ENCODE measurements around the gene PLPPR1.
"Not testable (repeated sequence)": the region's sequence is repeated elsewhere in the genome, so short reads cannot be mapped to it uniquely, and the experiment has no call there.

Gene PLPPR1

DNA sequence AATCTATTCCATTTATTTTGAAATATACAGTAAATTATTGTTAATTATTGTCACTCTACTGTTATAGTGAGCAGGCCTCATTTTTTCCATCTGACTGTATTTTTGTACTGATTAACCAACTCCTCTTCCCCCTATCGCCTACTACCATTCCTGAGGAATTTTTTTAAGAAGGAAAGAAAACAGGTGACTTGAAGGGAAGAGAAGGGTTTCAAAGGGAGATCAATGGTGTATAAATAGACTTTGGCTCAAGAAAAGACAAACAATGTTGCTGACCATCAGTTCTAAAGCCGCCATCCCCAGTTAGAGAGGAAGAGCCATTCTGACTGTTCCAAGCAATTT lies 286.6 kb downstream of the PLPPR1 start:
- TF ChIP-seq, protein P1, sequence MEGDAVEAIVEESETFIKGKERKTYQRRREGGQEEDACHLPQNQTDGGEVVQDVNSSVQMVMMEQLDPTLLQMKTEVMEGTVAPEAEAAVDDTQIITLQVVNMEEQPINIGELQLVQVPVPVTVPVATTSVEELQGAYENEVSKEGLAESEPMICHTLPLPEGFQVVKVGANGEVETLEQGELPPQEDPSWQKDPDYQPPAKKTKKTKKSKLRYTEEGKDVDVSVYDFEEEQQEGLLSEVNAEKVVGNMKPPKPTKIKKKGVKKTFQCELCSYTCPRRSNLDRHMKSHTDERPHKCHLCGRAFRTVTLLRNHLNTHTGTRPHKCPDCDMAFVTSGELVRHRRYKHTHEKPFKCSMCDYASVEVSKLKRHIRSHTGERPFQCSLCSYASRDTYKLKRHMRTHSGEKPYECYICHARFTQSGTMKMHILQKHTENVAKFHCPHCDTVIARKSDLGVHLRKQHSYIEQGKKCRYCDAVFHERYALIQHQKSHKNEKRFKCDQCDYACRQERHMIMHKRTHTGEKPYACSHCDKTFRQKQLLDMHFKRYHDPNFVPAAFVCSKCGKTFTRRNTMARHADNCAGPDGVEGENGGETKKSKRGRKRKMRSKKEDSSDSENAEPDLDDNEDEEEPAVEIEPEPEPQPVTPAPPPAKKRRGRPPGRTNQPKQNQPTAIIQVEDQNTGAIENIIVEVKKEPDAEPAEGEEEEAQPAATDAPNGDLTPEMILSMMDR (IDR thresholded peaks at IDR 0.05; ENCODE audit: low read depth, low read length): no peak
- DNase-seq (ENCODE audit: extremely low read depth, low read depth): no peak

DNA sequence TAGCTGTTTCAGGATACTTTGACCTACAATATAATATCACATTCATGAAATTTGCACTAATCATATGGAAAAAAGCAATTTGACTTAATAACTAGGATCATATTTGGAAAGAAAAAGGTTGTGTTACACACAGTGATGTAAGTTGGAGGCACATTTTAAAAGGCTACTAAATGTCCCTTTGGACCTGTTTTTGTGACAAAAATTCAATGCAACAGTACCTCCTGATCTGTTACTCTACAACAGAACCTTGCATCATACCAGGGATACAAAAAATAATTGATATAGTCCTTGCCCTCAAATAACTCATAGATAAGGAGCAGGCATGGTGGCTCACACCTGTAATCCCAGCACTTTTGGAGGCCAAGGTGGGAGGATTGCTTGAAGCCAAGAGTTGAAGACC lies 289.2 kb downstream of the PLPPR1 start:
- DNase-seq (ENCODE audit: extremely low read depth, low read depth): no peak
- TF ChIP-seq, protein P1 (IDR thresholded peaks at IDR 0.05; ENCODE audit: low read depth, low read length): no peak

DNA sequence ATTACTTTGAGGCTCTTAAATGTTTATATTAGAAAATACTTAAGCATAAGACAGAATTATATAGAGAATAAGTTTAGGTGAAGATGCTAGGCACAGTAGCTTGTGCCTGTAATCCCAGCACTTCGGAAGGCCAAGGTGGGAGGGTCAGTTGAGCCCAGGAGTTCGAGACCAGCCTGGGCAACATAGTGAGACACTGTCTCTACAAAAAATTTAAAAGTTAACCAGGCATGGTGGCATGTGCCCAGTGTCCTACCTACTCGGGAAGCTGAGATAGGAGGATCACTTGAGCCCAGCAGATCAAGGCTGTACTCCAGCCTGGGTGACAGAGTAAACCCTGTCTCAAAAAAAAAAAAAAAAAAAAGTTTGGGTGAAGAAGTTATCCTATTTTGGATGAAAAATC lies 294.6 kb downstream of the PLPPR1 start:
- TF ChIP-seq, protein P1 (IDR thresholded peaks at IDR 0.05; ENCODE audit: low read depth, low read length): no peak

DNA sequence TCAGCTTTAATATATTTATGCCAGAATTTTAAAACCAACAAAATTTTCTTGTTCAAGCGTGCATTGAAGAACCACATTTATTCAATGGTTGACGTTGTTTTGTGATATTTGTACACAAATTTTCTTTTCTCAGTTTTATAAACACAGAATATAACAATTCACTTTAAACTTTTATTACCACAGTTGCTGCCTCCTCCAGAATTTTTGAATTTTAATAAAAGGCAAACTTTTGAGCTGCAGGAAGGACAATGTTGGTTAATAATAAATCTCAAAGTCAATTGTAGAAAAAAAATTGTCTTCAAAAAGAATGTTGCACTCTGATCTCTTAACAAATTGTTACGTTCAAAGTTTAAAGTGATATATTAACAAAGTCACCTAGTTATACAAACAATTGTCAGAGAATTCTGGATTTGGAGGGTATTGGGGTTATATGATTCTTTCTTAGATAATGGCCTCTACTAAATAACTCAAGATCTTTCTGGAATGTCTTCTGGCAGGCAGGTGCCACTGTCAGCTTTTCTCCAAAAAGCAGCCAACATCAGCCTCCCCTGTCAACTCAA lies 295.8 kb downstream of the PLPPR1 start:
- TF ChIP-seq, protein P1 (IDR thresholded peaks at IDR 0.05; ENCODE audit: low read depth, low read length): no peak
- no peak for DNase-seq (ENCODE audit: extremely low read depth, low read depth)

More for the DNA sequence above, 294.6 kb downstream of the PLPPR1 start:
- no peak for DNase-seq (ENCODE audit: extremely low read depth, low read depth)

DNA sequence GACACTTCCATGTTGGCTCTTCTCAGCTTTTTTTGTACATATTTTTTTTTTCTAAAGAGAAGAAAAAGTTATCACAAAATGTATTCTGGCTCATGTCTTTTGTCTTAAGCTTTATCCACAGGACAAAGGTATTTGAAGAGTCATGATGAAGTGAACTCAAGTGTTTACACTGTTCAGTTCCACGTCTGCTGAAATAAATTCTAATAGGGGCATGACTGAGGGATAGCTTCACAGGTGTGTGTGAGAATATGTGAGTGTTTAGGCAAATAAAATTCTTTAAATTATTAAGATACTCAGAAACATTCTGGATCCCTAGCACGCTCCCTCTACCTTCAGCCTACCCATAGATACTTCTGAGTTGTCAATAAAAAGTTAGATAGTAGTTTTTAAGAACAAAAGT lies 296.5 kb downstream of the PLPPR1 start:
- no peak for DNase-seq (ENCODE audit: extremely low read depth, low read depth)
- TF ChIP-seq, protein P1 (IDR thresholded peaks at IDR 0.05; ENCODE audit: low read depth, low read length): no peak

DNA sequence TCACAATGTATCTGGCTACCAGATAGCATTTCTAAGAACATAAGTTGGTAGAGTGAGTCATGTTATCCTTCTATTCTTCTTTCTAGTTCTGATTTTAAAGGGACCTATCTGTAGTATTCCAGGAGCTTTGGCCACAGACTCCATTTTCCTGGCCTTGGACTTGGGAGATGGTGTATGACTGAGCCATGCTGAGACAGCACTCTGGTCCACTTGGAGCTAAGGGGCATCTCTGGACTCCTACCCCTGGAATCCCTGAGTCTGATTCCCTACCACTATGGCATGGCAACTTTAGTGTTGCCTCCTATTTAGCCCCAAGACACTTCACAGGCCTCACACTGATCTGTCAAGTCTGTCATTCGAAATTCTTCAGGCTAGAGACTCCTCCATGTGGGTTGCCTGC lies 297.5 kb downstream of the PLPPR1 start:
- TF ChIP-seq, protein P1 (IDR thresholded peaks at IDR 0.05; ENCODE audit: low read depth, low read length): no peak
- no peak for DNase-seq (ENCODE audit: extremely low read depth, low read depth)

DNA sequence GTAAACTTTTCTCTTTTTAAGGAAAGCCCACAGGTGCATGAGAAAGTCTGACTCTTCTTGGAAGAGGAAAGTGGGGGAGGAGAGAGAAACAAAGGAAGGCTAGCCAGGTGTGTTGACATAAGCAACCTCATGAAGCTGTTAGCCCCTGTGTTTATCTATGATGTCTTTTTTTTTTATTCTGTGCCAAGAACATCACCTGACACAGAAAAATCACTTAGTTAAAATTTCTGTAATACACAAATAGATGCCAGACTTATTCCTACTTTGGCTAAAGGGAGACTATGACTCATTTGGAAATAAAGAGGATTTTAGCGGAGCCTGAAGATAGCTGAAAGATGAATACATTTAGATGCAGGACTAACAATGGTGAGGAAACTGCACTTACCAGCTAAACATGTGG lies 298.0 kb downstream of the PLPPR1 start:
- TF ChIP-seq, protein P1 (IDR thresholded peaks at IDR 0.05; ENCODE audit: low read depth, low read length): no peak
- DNase-seq (ENCODE audit: extremely low read depth, low read depth): no peak

DNA sequence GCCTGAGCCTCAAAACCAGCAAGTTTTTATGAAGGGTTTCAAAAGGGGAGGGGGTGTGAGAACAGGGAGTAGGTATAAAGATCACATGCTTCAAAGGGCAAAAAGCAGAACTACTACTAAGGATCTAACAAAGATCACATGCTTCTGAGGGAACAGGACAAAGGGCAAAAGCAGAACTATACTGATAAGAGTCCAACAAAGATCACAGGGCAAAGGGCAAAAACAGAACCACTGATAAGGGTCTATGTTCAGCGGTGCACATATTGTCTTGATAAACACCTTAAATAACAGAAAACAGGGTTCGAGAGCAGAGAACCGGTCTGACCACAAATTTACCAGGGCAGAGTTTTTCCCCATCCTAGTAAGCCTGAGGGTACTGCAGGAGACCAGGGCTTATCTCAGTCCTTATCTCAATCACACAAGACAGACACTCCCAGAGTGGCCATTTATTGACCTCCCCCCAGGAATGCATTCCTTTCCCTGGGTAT lies 298.9 kb downstream of the PLPPR1 start:
- not testable (repeated sequence) for DNase-seq (ENCODE audit: extremely low read depth, low read depth)
